Measurements from ENCODE around the gene LEFTY1. TPM values are rescaled to one million over a fixed set of nuclear protein-coding genes. Genes with fewer than 3 reads are reported as not detected.

LEFTY1 gene
- total and polyA plus RNA-seq, 2 donors (not counting 3 experiments of a cell fraction or from before 2014, with no cell fraction given): not detected

DNA sequence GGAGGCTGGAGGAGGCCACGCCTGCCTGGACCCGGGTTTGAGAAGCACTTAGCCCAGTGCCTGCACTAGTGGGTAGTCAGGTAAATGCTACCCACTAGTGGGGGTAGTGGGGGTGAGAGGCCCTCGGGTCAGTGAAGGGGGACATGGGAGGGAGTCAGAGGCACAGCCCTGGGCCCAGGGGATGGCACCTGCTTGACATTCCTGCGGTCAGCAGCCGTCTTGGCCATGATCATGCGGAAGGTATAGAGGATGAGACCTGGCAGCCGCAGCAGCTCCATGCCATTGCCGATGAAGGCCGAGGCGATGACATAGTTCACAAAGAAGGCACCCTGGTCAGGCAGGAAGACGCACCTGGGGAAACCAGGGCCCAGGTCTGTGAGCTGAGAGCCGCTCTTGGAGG is 35.5 kb downstream of the LEFTY1 start:
- CTCF ChIA-PET: interaction anchor here (0.7 kb wide), 1 partner anchor 379 kb away, joined by 3 read pairs; no protein-coding TSS in a partner anchor
- no peak for TF ChIP-seq GATA2 (IDR thresholded peaks at IDR 0.05; ENCODE audit: insufficient read depth, insufficient read length, low read depth, low read length)
- TF ChIP-seq POLR2AphosphoS5 (IDR thresholded peaks at IDR 0.05; ENCODE audit: insufficient read depth, low read depth, low read length): no peak
- no peak for TF ChIP-seq FOS (IDR thresholded peaks at IDR 0.05; ENCODE audit: borderline replicate concordance, insufficient read depth, low read length)
- TF ChIP-seq, protein P1, sequence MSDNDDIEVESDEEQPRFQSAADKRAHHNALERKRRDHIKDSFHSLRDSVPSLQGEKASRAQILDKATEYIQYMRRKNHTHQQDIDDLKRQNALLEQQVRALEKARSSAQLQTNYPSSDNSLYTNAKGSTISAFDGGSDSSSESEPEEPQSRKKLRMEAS (IDR thresholded peaks at IDR 0.05; ENCODE audit: insufficient read depth, insufficient read length): no peak
- no peak for TF ChIP-seq EZH2 (IDR thresholded peaks at IDR 0.05; ENCODE audit: borderline replicate concordance, low read depth, low read length, severe bottlenecking)
- no peak for TF ChIP-seq MYC (IDR thresholded peaks at IDR 0.05; ENCODE audit: low read depth, low read length)
- no peak for TF ChIP-seq JUN (IDR thresholded peaks at IDR 0.05; ENCODE audit: borderline replicate concordance, insufficient read depth, insufficient read length, low read depth)
- TF ChIP-seq, protein P2, sequence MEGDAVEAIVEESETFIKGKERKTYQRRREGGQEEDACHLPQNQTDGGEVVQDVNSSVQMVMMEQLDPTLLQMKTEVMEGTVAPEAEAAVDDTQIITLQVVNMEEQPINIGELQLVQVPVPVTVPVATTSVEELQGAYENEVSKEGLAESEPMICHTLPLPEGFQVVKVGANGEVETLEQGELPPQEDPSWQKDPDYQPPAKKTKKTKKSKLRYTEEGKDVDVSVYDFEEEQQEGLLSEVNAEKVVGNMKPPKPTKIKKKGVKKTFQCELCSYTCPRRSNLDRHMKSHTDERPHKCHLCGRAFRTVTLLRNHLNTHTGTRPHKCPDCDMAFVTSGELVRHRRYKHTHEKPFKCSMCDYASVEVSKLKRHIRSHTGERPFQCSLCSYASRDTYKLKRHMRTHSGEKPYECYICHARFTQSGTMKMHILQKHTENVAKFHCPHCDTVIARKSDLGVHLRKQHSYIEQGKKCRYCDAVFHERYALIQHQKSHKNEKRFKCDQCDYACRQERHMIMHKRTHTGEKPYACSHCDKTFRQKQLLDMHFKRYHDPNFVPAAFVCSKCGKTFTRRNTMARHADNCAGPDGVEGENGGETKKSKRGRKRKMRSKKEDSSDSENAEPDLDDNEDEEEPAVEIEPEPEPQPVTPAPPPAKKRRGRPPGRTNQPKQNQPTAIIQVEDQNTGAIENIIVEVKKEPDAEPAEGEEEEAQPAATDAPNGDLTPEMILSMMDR (IDR thresholded peaks at IDR 0.05; ENCODE audit: extremely low read depth in 1 of 2, insufficient read depth in 1 of 2, low read depth in 1 of 2, low read length in 2 of 2): no peak
- no peak for TF ChIP-seq POLR2A (IDR thresholded peaks at IDR 0.05; ENCODE audit: low read depth, low read length)

More for the DNA sequence above, 35.5 kb downstream of the LEFTY1 start:
- Histone ChIP-seq H3K4me2 (ENCODE audit: insufficient read depth, low read length) (no peak overlapping the region), H3K27ac (ENCODE audit: insufficient read depth, low read depth, low read length) (no peak overlapping the region), H3K36me3 (ENCODE audit: control insufficient read depth in 2 of 2, extremely low read depth in 1 of 2, insufficient read depth in 2 of 2, low read length in 2 of 2) (no peaks in the 10 kb centered on the region), H3K9me1 (replicated peaks; ENCODE audit: control insufficient read depth, extremely low read depth, insufficient read depth, low read length) (no peaks in the 10 kb centered on the region), H3K27me3 (ENCODE audit: control insufficient read depth in 2 of 2, insufficient read depth in 2 of 2, low read length in 2 of 2) (no peaks in the 10 kb centered on the region), H3K9me3 (replicated peaks; ENCODE audit: control insufficient read depth, insufficient read depth, low read length) (no peaks in the 10 kb centered on the region), H2AFZ (ENCODE audit: low read depth, low read length) (no peak overlapping the region), H4K20me1 (replicated peaks; ENCODE audit: control insufficient read depth, extremely low read depth, insufficient read depth, low read length) (no peaks in the 10 kb centered on the region), H3K4me3 (replicated peaks in 1 of 3; ENCODE audit: insufficient read depth in 1 of 3, low read depth in 1 of 3, low read length in 3 of 3) (no peak overlapping the region), H3K79me2 (ENCODE audit: control insufficient read depth, insufficient read depth, low read length) (no peaks in the 10 kb centered on the region), H3K4me1 (ENCODE audit: control insufficient read depth, extremely low read depth, insufficient read depth, low read length) (no peaks in the 10 kb centered on the region), H3K9ac (replicated peaks; ENCODE audit: extremely low read depth, insufficient read depth, low read length) (no peak overlapping the region)
- no TSS peak for BruUV-seq (replicated peaks)
- FAIRE-seq: no peak
- dilution Hi-C loops (cut with MboI; ENCODE audit: extremely low pct_ligation_motif_present, low sequenced_read_pairs): no loop called here
- DNase-seq (ENCODE audit: low read depth, low spot score): no peak
- intact Hi-C loops (cut with micrococcal nuclease): no loop called here
- POLR2A ChIA-PET: no interaction called here
